Inflammatory macrophage (primary cell): ENCODE results near the gene ST3GAL2.
"Not testable (repeated sequence)": the region's sequence is repeated elsewhere in the genome, so short reads cannot be mapped to it uniquely, and the experiment has no call there.

Experiments
- DNase-seq, 2 donors: peaks; one replicate each; pipeline ENCODE4 v3.0.0-alpha.2; 2020 to 2022

ST3GAL2 gene

DNA sequence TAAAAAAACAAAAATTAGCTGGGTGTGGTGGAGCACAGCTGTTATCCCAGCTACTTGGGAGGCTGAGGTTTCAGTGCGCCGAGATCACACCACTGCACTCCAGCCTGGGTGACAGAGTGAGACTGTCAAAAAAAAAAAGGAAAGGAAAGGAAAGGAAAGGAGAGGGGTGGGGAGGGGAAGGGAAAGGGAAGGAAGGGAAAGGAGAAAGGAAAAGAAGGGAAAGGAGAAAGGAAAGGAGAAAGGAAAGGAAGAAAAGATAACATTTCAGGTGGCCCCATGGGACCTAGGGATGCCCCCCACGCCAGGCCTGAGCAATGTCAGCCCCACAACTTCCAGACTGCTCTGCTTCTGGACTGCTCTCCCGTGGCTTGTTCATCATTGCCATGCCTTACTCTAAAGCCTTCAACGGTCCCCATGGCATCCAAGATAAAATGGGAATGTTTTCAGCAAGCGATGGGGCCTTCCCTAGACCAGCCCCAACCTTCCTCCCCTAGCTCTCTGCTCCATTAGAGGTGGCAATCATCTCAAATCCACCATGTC is 55.4 kb downstream of the ST3GAL2 start:
- no peak for DNase-seq

GRCh38 chr16:70381604-70382342 is 57.1 kb downstream of the ST3GAL2 start:
- DNase-seq, result no peak

- peak; percentile 97 for DNase-seq
These were observed 57.8 kb downstream of the ST3GAL2 start for GRCh38 chr16:70380919-70381603.

DNA sequence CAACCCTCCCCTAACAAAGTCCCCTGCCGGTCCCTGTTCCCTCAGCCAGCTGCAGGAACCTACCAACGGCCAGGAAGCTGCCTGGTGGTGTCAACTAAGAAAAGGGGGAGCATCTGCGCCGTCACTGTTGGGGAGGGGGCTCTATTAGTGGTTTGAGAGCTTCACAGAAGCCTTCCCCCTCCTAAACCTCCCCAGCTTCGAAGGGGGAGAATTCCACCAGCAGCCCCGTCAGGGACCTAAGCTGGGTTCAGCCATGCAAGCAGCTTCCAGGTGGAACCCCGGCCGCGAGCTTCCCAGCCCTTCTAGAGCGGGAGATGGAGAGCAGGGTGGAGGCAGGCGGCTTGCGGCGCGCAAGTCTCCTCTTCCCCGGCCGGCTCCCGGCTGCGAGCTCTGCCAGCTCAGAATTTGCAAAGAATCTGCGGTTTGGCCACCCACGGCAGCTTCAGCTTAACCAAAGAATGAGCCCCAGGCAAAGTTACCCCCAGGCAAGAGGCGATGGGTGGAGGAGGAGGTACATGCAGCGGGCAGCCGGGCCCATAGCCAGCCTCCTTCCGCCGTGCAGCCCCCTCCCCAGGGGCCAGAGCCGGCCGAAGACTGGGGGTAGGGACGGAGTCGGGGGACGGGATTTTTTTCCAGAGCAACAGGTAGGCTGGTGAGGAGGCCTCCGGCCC is 58.5 kb downstream of the ST3GAL2 start:
- DNase-seq, result peak; percentile 56 to 80

- DNase-seq, result no peak
These were observed 59.9 kb downstream of the ST3GAL2 start for GRCh38 chr16:70378869-70379493.

- DNase-seq, result no peak
These were observed 61.1 kb downstream of the ST3GAL2 start for GRCh38 chr16:70377782-70378181.

- no peak for DNase-seq
These were observed 63.0 kb downstream of the ST3GAL2 start for GRCh38 chr16:70375636-70376611.

DNA sequence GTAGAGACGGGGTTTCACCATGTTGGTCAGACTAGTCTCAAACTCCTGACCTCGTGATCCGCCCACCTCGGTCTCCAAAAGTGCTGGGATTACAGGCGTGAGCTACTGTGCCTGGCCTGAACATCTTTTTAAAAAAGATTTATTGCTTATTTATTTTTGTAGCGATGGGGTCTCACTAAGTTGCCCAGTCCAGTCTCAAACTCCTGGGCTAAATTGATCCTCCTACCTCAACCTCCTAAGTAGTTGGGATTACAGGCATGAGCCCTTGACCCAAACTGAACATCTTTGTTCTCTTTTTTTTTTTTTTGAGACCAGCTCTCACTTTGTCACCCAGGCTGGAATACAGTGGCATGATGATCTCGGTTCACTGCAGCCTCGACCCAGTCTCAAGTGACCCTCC is 64.7 kb downstream of the ST3GAL2 start:
- DNase-seq, result no peak

- no peak for DNase-seq
These were observed 65.8 kb downstream of the ST3GAL2 start for GRCh38 chr16:70372921-70373728.

GRCh38 chr16:70370924-70371323 is 68.0 kb downstream of the ST3GAL2 start:
- DNase-seq, result no peak

- peak in 1 of 2 donors; percentile 9 for DNase-seq
These were observed 68.8 kb downstream of the ST3GAL2 start for GRCh38 chr16:70370145-70370544.

GRCh38 chr16:70364399-70364798 is 74.5 kb downstream of the ST3GAL2 start:
- no peak for DNase-seq

DNA sequence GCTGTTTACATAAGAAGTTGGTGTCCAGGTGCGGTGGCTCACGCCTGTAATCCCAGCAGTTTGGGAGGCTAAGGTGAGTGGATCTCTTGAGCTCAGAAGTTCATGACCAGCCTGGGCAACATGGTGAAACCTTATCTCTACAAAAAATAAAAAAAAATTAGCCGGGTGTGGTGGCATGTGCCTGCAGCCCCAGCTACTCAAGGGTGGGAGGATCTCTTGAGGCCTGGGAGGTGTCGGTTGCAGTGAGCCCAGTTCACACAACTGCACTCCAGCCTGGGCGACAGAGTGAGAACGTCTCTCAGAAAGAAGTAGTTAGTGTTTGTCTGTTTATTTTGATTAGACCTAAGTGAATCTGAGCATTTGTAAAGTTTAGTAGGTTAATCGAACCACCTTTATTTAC is 79.3 kb downstream of the ST3GAL2 start:
- DNase-seq, result no peak

DNA sequence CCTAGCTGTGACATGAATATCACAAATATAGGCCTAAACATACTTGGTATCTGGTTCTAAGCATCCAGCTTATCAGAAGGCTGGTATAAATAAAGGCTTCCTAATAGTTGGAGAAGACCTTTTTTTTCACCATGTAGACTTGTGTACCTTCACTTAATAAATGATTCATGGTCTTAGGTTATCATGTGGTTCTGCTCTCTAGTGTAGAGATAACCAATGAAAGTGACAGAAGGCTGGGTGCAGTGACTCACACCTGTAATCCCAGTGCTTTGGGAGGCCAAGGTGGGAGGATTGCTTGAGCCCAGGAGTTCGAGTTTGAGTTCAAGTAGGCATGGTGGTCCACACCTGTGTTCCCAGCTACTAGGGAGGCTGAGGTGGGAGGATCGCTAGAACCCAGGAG is 89.1 kb downstream of the ST3GAL2 start:
- no peak for DNase-seq

DNA sequence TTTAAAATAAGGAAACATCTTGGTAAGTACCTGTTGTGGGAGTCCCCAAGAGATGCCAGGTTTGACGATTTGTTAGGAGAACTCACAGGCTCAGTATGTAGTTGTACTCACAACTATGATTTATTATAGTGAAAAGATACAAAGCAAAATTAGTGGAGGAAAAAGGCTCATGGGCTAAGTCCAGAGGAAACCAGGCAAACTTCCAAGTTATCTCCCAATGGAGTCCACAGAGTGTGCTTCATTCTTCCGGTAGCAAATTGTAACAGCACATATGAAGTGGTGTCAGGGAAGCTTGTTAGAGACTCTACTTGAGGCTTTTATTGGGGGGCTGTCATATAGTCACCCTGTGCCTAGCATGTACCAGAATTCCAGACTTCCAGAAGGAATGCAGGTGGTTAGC is 89.9 kb downstream of the ST3GAL2 start:
- no peak for DNase-seq

- no peak for DNase-seq
These were observed 93.1 kb downstream of the ST3GAL2 start for GRCh38 chr16:70345840-70346239.

DNA sequence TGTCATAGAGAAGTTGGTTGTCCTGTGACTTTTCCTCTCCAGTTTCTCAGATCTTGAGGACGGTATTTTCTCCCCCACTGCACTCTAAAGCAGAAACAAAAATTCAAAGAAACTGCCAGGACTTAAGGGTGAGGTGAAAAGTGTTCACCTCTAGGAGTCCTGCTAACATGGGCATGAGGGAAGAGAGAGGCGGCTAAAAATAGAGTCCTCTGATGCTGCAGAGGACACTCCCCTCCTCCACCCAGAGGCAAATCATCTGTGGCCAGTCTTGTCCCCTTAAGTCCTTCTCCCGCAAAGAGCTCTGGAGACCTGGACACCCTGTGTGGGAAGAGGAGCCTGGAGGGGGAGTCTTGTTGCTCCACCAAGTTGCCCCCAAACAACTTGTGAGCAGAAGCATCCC is 96.9 kb downstream of the ST3GAL2 start:
- no peak for DNase-seq

GRCh38 chr16:70341600-70341999 is 97.3 kb downstream of the ST3GAL2 start:
- DNase-seq, result no peak

DNA sequence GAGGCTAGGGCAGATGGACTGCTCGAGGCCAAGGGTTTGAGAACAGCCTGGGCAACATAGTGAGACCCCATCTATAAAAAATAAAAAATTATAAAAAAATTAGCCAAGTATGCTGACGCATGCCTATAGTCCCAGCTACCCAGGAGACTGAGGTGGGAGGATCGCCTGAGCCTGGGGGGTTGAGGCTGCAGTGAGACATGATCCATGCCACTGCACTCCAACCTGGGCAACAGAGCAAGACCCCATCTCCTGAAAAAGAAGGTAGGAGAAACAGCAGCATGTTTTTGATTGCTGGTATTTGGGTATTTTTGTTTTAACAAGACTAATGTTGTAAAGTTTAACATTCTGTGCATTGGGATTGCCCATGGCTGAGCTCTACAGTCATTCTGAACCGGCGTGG is 101.1 kb downstream of the ST3GAL2 start:
- no peak for DNase-seq

GRCh38 chr16:70332728-70333127 is 106.2 kb downstream of the ST3GAL2 start:
- not testable (repeated sequence) for DNase-seq
